Brain microvascular endothelial cell (primary cell): ENCODE results near the gene ZNF37A.
"Not testable (repeated sequence)": the region's sequence is repeated elsewhere in the genome, so short reads cannot be mapped to it uniquely, and the experiment has no call there.

Experiments used
- DNase-seq: peaks from one replicate; pipeline ENCODE4 v3.0.0-alpha.2; 2020
- H3K27ac ChIP-seq: fragments of 250-450 bp; sonication (Bioruptor Pico); 2 replicates; pipeline ENCODE4 v1.5.1; 2020; ENCODE audit warnings: mild to moderate bottlenecking, moderate library complexity
- H3K27me3 ChIP-seq: fragments of 250-450 bp; sonication (Bioruptor Pico); replicated peaks from 2 replicates; pipeline ENCODE4 v1.5.1; 2020; ENCODE audit warnings: mild to moderate bottlenecking
- H3K36me3 ChIP-seq: fragments of 250-450 bp; sonication (Bioruptor Pico); replicated peaks from 2 replicates; pipeline ENCODE4 v1.5.1; 2020; ENCODE audit warnings: mild to moderate bottlenecking
- H3K4me3 ChIP-seq: 2 replicates; pipeline ENCODE4 v1.5.1; 2011; ENCODE audit warnings: low read depth, mild to moderate bottlenecking, control low read depth, low read length, moderate library complexity
- CTCF ChIP-seq: IDR thresholded peaks from 2 replicates; pipeline ENCODE4 v1.5.1; 2011; ENCODE audit warnings: low read depth, mild to moderate bottlenecking, moderate library complexity, low read length, control low read depth, inconsistent platforms; ENCODE audit errors: missing control alignments
- in situ Hi-C: cut with HindIII; loops from 2 replicates; pipeline ENCODE4 v1.10.0; 2017; ENCODE audit warnings: low sequenced_read_pairs, low pct_ligation_motif_present

The ZNF37A gene

GRCh38 chr10:38070501-38070900 lies 23.6 kb upstream of the ZNF37A start:
- Histone ChIP-seq H3K27me3 (no peaks in the 10 kb centered on the region), H3K4me3 (no peak overlapping the region), H3K36me3 (no peaks in the 10 kb centered on the region), H3K27ac (no peak overlapping the region)
- TF ChIP-seq CTCF = no peak
- in situ Hi-C loops = no loop called here
- no peak for DNase-seq

- in situ Hi-C loops = no loop called here
- no peak for TF ChIP-seq CTCF
- H3K4me3 ChIP-seq = no peak overlapping the region
Measured at GRCh38 chr10:38072552-38072951, 21.6 kb upstream of the ZNF37A start.

GRCh38 chr10:38076687-38077086 lies 17.4 kb upstream of the ZNF37A start:
- Histone ChIP-seq H3K4me3 (no peak overlapping the region), H3K36me3 (no peaks in the 10 kb centered on the region), H3K27me3 (no peaks in the 10 kb centered on the region), H3K27ac (no peak overlapping the region)
- DNase-seq = no peak
- in situ Hi-C loops = no loop called here
- no peak for TF ChIP-seq CTCF

More at GRCh38 chr10:38072552-38072951, 21.6 kb upstream of the ZNF37A start:
- Histone ChIP-seq H3K27ac (no peak overlapping the region), H3K27me3 (no peaks in the 10 kb centered on the region), H3K36me3 (no peaks in the 10 kb centered on the region)
- DNase-seq = no peak

- DNase-seq, in situ Hi-C loops, H3K27me3 ChIP-seq, H3K27ac ChIP-seq, H3K4me3 ChIP-seq: not testable (repeated sequence)
- peaks cover 13% of the 10 kb centered on the region for H3K36me3 ChIP-seq
Measured at GRCh38 chr10:38093318-38093717, 819 bp upstream of the ZNF37A start.

- TF ChIP-seq CTCF = no peak
- in situ Hi-C loops = no loop called here
- DNase-seq = no peak
- H3K36me3 ChIP-seq = peaks cover 13% of the 10 kb centered on the region
- no peak overlapping the region for H3K27ac ChIP-seq
- peak overlapping the region; percentile 87 for H3K4me3 ChIP-seq
- no peaks in the 10 kb centered on the region for H3K27me3 ChIP-seq
Measured at GRCh38 chr10:38093816-38094157, 350 bp upstream of the ZNF37A start.

GRCh38 chr10:38094927-38095574 lies 914 bp downstream of the ZNF37A start:
- Histone ChIP-seq H3K4me3 (peak overlapping the region; percentile 87), H3K36me3 (peaks cover 16% of the 10 kb centered on the region), H3K27ac (no peak overlapping the region), H3K27me3 (no peaks in the 10 kb centered on the region)
- no peak for TF ChIP-seq CTCF
- DNase-seq = no peak
- in situ Hi-C loops = no loop called here
